ENCODE data around the gene NT5E. TPM values are rescaled to one million over a fixed set of nuclear protein-coding genes. Genes with fewer than 3 reads are reported as not detected.

Gene NT5E
- total RNA-seq (ENCODE audit: unreplicated experiment), result 0.29 TPM
- long read RNA-seq, result 0 reads

- peak; percentile 84 for DNase-seq
- peaks cover 1% of the 10 kb centered on the region for H3K9me3 Mint-ChIP-seq (ENCODE audit: unreplicated experiment)
Observed at GRCh38 chr6:85449818-85450759, at the start of gene NT5E. Gene NT5E, plus strand, starts transcription at chr6:85450083. Its CDS starts 57 bp downstream, at chr6:85450140.

GRCh38 chr6:85400331-85400730, 49.6 kb upstream of the NT5E start:
- Mint-ChIP-seq H3K36me3 (ENCODE audit: unreplicated experiment) (no peaks in the 10 kb centered on the region), H3K4me3 (ENCODE audit: unreplicated experiment) (no peak overlapping the region), H3K4me1 (ENCODE audit: low read depth, unreplicated experiment) (no peaks in the 10 kb centered on the region), H3K27me3 (ENCODE audit: unreplicated experiment) (peaks cover 2% of the 10 kb centered on the region), H3K27ac (ENCODE audit: unreplicated experiment) (no peak overlapping the region), H3K9me3 (ENCODE audit: unreplicated experiment) (no peaks in the 10 kb centered on the region)
- no peak for TF ChIP-seq CTCF (IDR thresholded peaks at IDR 0.05; ENCODE audit: partially characterized antibody, unreplicated experiment)
- no peak for DNase-seq

More at GRCh38 chr6:85449818-85450759, at the start of gene NT5E:
- TF ChIP-seq CTCF (IDR thresholded peaks at IDR 0.05; ENCODE audit: partially characterized antibody, unreplicated experiment), result no peak
- Mint-ChIP-seq H3K36me3 (ENCODE audit: unreplicated experiment) (no peaks in the 10 kb centered on the region), H3K4me1 (ENCODE audit: low read depth, unreplicated experiment) (peaks cover 6% of the 10 kb centered on the region), H3K27me3 (ENCODE audit: unreplicated experiment) (peaks cover 14% of the 10 kb centered on the region), H3K4me3 (ENCODE audit: unreplicated experiment) (peak within 1 kb of the TSS; percentile 96), H3K27ac (ENCODE audit: unreplicated experiment) (peak within 1 kb of the TSS; percentile 48)

- Mint-ChIP-seq H3K4me3 (ENCODE audit: unreplicated experiment) (no peak overlapping the region), H3K36me3 (ENCODE audit: unreplicated experiment) (no peaks in the 10 kb centered on the region), H3K27ac (ENCODE audit: unreplicated experiment) (no peak overlapping the region), H3K4me1 (ENCODE audit: low read depth, unreplicated experiment) (no peaks in the 10 kb centered on the region), H3K9me3 (ENCODE audit: unreplicated experiment) (no peaks in the 10 kb centered on the region), H3K27me3 (ENCODE audit: unreplicated experiment) (peaks cover 2% of the 10 kb centered on the region)
- DNase-seq, result no peak
- no peak for TF ChIP-seq CTCF (IDR thresholded peaks at IDR 0.05; ENCODE audit: partially characterized antibody, unreplicated experiment)
Observed at GRCh38 chr6:85401186-85402021, 48.5 kb upstream of the NT5E start.

GRCh38 chr6:85402071-85402470, 47.8 kb upstream of the NT5E start:
- H3K27ac Mint-ChIP-seq (ENCODE audit: unreplicated experiment), result no peak overlapping the region

More at GRCh38 chr6:85402071-85402470, 47.8 kb upstream of the NT5E start:
- Mint-ChIP-seq H3K4me3 (ENCODE audit: unreplicated experiment) (no peak overlapping the region), H3K27me3 (ENCODE audit: unreplicated experiment) (no peaks in the 10 kb centered on the region), H3K36me3 (ENCODE audit: unreplicated experiment) (no peaks in the 10 kb centered on the region), H3K4me1 (ENCODE audit: low read depth, unreplicated experiment) (no peaks in the 10 kb centered on the region), H3K9me3 (ENCODE audit: unreplicated experiment) (no peaks in the 10 kb centered on the region)
- TF ChIP-seq CTCF (IDR thresholded peaks at IDR 0.05; ENCODE audit: partially characterized antibody, unreplicated experiment), result no peak
- no peak for DNase-seq
